Hair follicle dermal papilla cell (primary cell): ENCODE results near the gene AKAP12. TPM values are rescaled to one million over a fixed set of nuclear protein-coding genes. Genes with fewer than 3 reads are reported as not detected.

ENCODE experiments used
- small RNA-seq: library from RNA; depleted of rRNA; stranded (forward); fragments of <200 nt; gene quantifications from one replicate; pipeline ENCODE3, GENCODE V24; 2012
- total RNA-seq: library from RNA; depleted of rRNA; stranded (reverse); fragments of >200 nt; gene quantifications from 2 replicates; pipeline ENCODE4 v1.2.3, GENCODE V29; 2012

The AKAP12 gene
- 47.1 and 70.1 TPM in 2 replicates for total RNA-seq

DNA sequence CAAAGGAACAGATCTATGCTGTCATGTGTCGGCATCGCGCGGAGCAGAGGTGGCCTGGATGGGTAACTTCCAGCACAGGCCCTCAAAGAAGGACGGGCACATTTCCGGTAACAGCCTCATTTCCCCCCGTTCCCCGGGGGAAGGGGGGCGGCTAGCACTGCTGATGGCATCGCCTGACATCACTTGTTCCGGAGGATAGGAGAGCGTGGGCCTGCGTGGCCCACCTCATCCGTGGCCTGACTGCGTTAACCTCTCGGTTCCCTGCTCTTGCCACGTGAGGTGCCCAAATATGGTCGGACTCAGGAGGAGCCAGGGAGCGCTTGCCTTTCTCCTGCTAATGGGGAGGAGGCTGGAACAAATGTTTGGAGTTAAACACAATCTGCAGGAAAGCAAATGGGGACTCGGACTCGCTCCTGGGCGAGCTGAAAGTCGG lies at the start of gene AKAP12:
AKAP12 (plus strand) TSS at position 365 of the 433 bp plus-strand sequence. CDS start 596 bp downstream, outside the sequence.

GRCh38 chr6:151391471-151392413 lies 152.0 kb downstream of the AKAP12 start, which contains the start of gene ZBTB2:
Gene ZBTB2 (minus strand): TSS chr6:151391559. CDS start chr6:151373637, 17,922 bp downstream.

Small RNAs within 50 kb of the gene (small RNA-seq; reads per million reads assigned to genes)
- gene RF00019, result not detected
- gene RNU6-1247P, result not detected
- not detected for gene RNU6-300P
- 0.22 reads per million for gene RNY4P20

Other genes with a start within 250 kb of the AKAP12 start
- gene ZBTB2, start 151.6 kb downstream of the AKAP12 start, total RNA-seq, result 10.9 and 11.2 TPM in 2 replicates
- 33.5 and 33.6 TPM in 2 replicates for gene RMND1, start 212.2 kb downstream of the AKAP12 start, total RNA-seq